ENCODE measurements around the gene KIFC1.

DNA sequence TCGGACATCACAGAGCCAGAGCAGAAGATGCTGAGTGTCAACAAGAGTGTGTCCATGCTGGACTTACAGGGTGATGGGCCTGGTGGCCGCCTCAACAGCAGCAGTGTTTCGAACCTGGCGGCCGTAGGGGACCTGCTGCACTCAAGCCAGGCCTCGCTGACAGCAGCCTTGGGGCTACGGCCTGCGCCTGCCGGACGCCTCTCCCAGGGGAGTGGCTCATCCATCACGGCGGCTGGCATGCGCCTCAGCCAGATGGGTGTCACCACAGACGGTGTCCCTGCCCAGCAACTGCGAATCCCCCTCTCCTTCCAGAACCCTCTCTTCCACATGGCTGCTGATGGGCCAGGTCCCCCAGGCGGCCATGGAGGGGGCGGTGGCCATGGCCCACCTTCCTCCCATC, 51.4 kb downstream of the KIFC1 start:
- TF ChIP-seq POLR2A (IDR thresholded peaks at IDR 0.05): no peak
- TF ChIP-seq, protein P1, sequence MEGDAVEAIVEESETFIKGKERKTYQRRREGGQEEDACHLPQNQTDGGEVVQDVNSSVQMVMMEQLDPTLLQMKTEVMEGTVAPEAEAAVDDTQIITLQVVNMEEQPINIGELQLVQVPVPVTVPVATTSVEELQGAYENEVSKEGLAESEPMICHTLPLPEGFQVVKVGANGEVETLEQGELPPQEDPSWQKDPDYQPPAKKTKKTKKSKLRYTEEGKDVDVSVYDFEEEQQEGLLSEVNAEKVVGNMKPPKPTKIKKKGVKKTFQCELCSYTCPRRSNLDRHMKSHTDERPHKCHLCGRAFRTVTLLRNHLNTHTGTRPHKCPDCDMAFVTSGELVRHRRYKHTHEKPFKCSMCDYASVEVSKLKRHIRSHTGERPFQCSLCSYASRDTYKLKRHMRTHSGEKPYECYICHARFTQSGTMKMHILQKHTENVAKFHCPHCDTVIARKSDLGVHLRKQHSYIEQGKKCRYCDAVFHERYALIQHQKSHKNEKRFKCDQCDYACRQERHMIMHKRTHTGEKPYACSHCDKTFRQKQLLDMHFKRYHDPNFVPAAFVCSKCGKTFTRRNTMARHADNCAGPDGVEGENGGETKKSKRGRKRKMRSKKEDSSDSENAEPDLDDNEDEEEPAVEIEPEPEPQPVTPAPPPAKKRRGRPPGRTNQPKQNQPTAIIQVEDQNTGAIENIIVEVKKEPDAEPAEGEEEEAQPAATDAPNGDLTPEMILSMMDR (IDR thresholded peaks at IDR 0.05): no peak
